K562 (cell line): ENCODE data around the gene PGGHG. TPM values are rescaled to one million over a fixed set of nuclear protein-coding genes. Genes with fewer than 3 reads are reported as not detected.

Source experiments
- ATAC-seq: fragments of 200-7000 bp; cut with Tn5 transposase; 3 replicates; pipeline ENCODE4 v1.9.1; 2020; ENCODE audit warnings: moderate library complexity
- BruUV-seq: library from RNA; stranded (reverse); fragments of 400-500 nt; replicated peaks from 2 replicates; lab custom pipeline; 2021; lab: Mats Ljungman, UMichigan
- CTCF ChIA-PET: fragments of 300-600 bp; formaldehyde crosslinking; extraction: SDS; loops from one replicate; lab custom pipeline; 2021; ENCODE audit warnings: low intra/inter-chr PET ratio; lab: Yijun Ruan, JAX
- POLR2A ChIA-PET: fragments of 300-600, 350-650 bp; sonication (Branson Sonifier 250); formaldehyde crosslinking; extraction: SDS; loops from one replicate; lab custom pipeline; 2021; ENCODE audit warnings: antibody characterized with exemption, inconsistent platforms; lab: Yijun Ruan, JAX
- DNase-seq, 4 experiments: peaks; one replicate each; pipeline versions ENCODE4 v3.0.0 to v3.0.0-alpha.2; 2011 to 2018; ENCODE audit warnings: low spot score in 3 of 4, mixed read lengths in 3 of 4; ENCODE audit errors: extremely low read depth in 1 of 4
- FAIRE-seq: peaks from 2 replicates; lab custom pipeline; 2011; peaks lifted over from hg19 to GRCh38; lab: Jason Lieb, UNC
- H2AFZ ChIP-seq: 2 replicates; pipeline ENCODE4 v1.6.0; 2011; ENCODE audit warnings: low read depth, low read length, control low read depth, inconsistent platforms
- H3K27ac ChIP-seq: fragments of 200-600 bp; 3 replicates; pipeline ENCODE4 v1.8.0; 2011; ENCODE audit warnings: low read depth, mild to moderate bottlenecking, control low read depth, inconsistent platforms, low read length, moderate library complexity, mixed read lengths; ENCODE audit errors: extremely low read depth
- H3K27me3 ChIP-seq, 2 experiments: fragments of 300-600 bp in 1 of 2; 2 replicates in 1 of 2; 3 replicates in 1 of 2; pipeline versions ENCODE4 v1.6.0 to v1.8.0; 2011; ENCODE audit warnings: inconsistent platforms in 2 of 2, low read length in 2 of 2, mild to moderate bottlenecking in 1 of 2, mixed read lengths in 1 of 2, moderate library complexity in 1 of 2; ENCODE audit not compliant: control insufficient read depth in 2 of 2, insufficient read depth in 2 of 2
- H3K36me3 ChIP-seq: fragments of 300-600 bp; 3 replicates; pipeline ENCODE4 v1.8.0; 2011; ENCODE audit warnings: mild to moderate bottlenecking, low read length, inconsistent platforms; ENCODE audit not compliant: control insufficient read depth, insufficient read depth
- H3K4me1 ChIP-seq, 2 experiments: fragments of 200-600 bp in 1 of 2; replicated peaks in 1 of 2; 2 replicates in 1 of 2; 3 replicates in 1 of 2; pipeline versions ENCODE4 v1.5.1 to v1.8.0; 2011; ENCODE audit warnings: inconsistent platforms in 2 of 2, low read length in 2 of 2, mild to moderate bottlenecking in 1 of 2, mixed read lengths in 1 of 2, moderate library complexity in 1 of 2; ENCODE audit not compliant: control insufficient read depth in 2 of 2, insufficient read depth in 2 of 2
- H3K4me2 ChIP-seq: 2 replicates; pipeline ENCODE4 v1.6.1; 2011; ENCODE audit warnings: low read length, control low read depth, inconsistent platforms, mixed read lengths; ENCODE audit not compliant: insufficient read depth
- H3K4me3 ChIP-seq: fragments of 200-600 bp; sonication (generic), shearing (Covaris generic); 2 replicates; pipeline ENCODE4 v1.5.1; 2016; ENCODE audit warnings: control low read depth, inconsistent platforms
- H3K79me2 ChIP-seq: fragments of 200-600 bp; 3 replicates; pipeline ENCODE4 v1.8.0; 2011; ENCODE audit warnings: low read length, inconsistent platforms; ENCODE audit not compliant: control insufficient read depth, insufficient read depth
- H3K9ac ChIP-seq, 2 experiments: 2 replicates each; pipeline versions ENCODE4 v1.6.0 to v1.6.1; 2011; ENCODE audit warnings: low read depth in 2 of 2, low read length in 2 of 2, control low read depth in 1 of 2, inconsistent platforms in 1 of 2, mild to moderate bottlenecking in 1 of 2, mixed read lengths in 1 of 2; ENCODE audit not compliant: insufficient read depth in 1 of 2
- H3K9me1 ChIP-seq: one replicate; pipeline ENCODE4 v1.6.0; 2011; ENCODE audit warnings: inconsistent platforms, mild to moderate bottlenecking, low read length, moderate library complexity; ENCODE audit not compliant: control insufficient read depth, insufficient read depth
- H3K9me3 ChIP-seq: replicated peaks from 2 replicates; pipeline ENCODE4 v1.5.1; 2011; ENCODE audit warnings: low read depth, low read length, inconsistent platforms; ENCODE audit not compliant: control insufficient read depth, insufficient read depth
- H4K20me1 ChIP-seq: replicated peaks from 2 replicates; pipeline ENCODE4 v1.6.1; 2011; ENCODE audit warnings: low read length, inconsistent platforms, mixed read lengths; ENCODE audit not compliant: control insufficient read depth, insufficient read depth
- CHD2 ChIP-seq: IDR thresholded peaks from 2 replicates; pipeline ENCODE4 v1.6.1; 2011; ENCODE audit warnings: low read depth, low read length
- HDGF ChIP-seq: fragments of 450-650 bp; IDR thresholded peaks from 2 replicates; pipeline ENCODE4 v1.6.1; 2016
- HNRNPH1 ChIP-seq: fragments of 200-400 bp; formaldehyde crosslinking; optimal IDR thresholded peaks from 2 replicates; pipeline ENCODE3; 2017; ENCODE audit warnings: low read depth, mild to moderate bottlenecking, low read length, moderate library complexity
- MXI1 ChIP-seq: IDR thresholded peaks from 2 replicates; pipeline ENCODE4 v1.6.1; 2011; ENCODE audit warnings: low read depth, mild to moderate bottlenecking, improper control_type of control experiment, low read length
- NUFIP1 ChIP-seq: fragments of 450-650 bp; IDR thresholded peaks from 2 replicates; pipeline ENCODE4 v1.6.1; 2018; ENCODE audit not compliant: partially characterized antibody
- ZNF695 ChIP-seq: fragments of 450-650 bp; formaldehyde crosslinking; IDR thresholded peaks from 2 replicates; pipeline ENCODE4 v1.4.0; 2020; ENCODE audit warnings: mild to moderate bottlenecking, moderate library complexity
- WGBS: fragments of 100-300 bp; shearing (Covaris generic); methylation state at CpG from one replicate; pipeline ENCODE4 v1.1.6; 2016; ENCODE audit warnings: low coverage, mixed read lengths; ENCODE audit not compliant: insufficient coverage; ENCODE audit errors: missing lambda C conversion rate; 5-methylcytosine and 5-hydroxymethylcytosine counted together
- in situ Hi-C: fragments of 300-500 bp; cut with MboI; formaldehyde crosslinking; loops from 4 replicates; pipeline ENCODE4 v1.15.0; 2018; ENCODE audit warnings: inconsistent platforms, mixed read lengths
- intact Hi-C: fragments of 100-400 bp; cut with micrococcal nuclease; formaldehyde crosslinking; loops from 2 replicates; pipeline ENCODE4 v1.14.2; 2022
- polyA plus RNA-seq, 8 experiments: library from polyadenylated mRNA; depleted of rRNA in 4 of 8; stranded (reverse) in 5 of 8; unstranded in 3 of 8; fragments of >200 nt; fragmentation: Nextera tagmentation in 2 of 8; fragmentation: Illumina TruSeq in 1 of 8; extraction: Ambion mirVana in 2 of 8; extraction: Trizol in 1 of 8; gene quantifications; 2 replicates each; pipeline versions ENCODE4 v1.2.1 to v1.2.3, GENCODE V29; 2011 to 2014; ENCODE audit warnings: inconsistent platforms in 1 of 8, missing spikeins in 1 of 8
- total RNA-seq, 7 experiments: library from RNA; depleted of rRNA in 6 of 7; stranded (reverse); fragments of >200 nt in 6 of 7; fragmentation: Illumina TruSeq in 2 of 7; extraction: Trizol in 2 of 7; gene quantifications; 2 replicates each; pipeline versions ENCODE4 v1.2.1 to v1.2.3, GENCODE V29; 2011 to 2021; ENCODE audit warnings: low replicate concordance in 1 of 7
- TF ChIP-seq, protein P1 (sequence below): sonication (generic); formaldehyde crosslinking; IDR thresholded peaks from 2 replicates; pipeline ENCODE4 v1.8.1; 2023; ENCODE audit warnings: mild to moderate bottlenecking, missing genetic modification reagents

PGGHG gene
- total and polyA plus RNA-seq, 9 of the 15 experiments (the other 6 are each of a cell fraction or from before 2014, with no cell fraction given), result 0.38 to 85.1 (median 18.1) TPM

DNA sequence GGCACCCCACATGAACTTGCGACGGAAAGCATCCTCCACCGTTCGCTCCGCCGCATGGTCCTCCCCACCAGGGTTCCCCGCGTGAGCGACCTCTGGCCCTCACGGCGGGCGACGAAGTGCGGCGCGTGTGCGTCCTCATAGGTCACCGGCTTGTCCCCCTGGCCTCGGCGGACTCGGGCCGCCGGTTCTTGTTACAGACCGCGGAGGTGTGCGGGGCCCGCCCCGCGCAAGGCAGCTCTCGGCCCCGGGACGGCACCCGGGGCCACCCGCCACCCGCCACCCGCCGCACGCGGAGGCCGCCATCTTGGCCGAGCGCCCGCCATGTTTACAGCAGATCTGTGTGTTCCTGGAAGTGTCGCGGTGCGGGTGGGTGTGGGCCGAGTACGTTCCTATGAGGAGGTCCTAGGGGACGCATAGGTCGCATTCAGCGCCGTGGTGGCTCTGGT, 15.2 kb downstream of the PGGHG start:
- 96% methylated on average over 28 of the region's 52 CpGs for WGBS
- Histone ChIP-seq H4K20me1 (no peaks in the 10 kb centered on the region), H2AFZ (no peak overlapping the region), H3K9me1 (no peaks in the 10 kb centered on the region), H3K27me3 (no peaks in the 10 kb centered on the region), H3K27ac (no peak overlapping the region), H3K9me3 (no peaks in the 10 kb centered on the region; the same call in 1 of the 2 replicates), H3K79me2 (peaks cover 10% of the 10 kb centered on the region), H3K36me3 (no peaks in the 10 kb centered on the region), H3K4me1 (peaks cover 11 to 45% of the 10 kb centered on the region in 2 experiments), H3K4me2 (no peak overlapping the region), H3K4me3 (no peak overlapping the region), H3K9ac (no peak overlapping the region)
- BruUV-seq, result no TSS peak
- in situ Hi-C loops (no loop called here), intact Hi-C loops (loop anchor here (2.0 kb wide), 1 partner anchor 51 kb away; no protein-coding TSS in a partner anchor)
- CTCF ChIA-PET, result interaction anchor here (0.9 kb wide), 1 partner anchor 52 kb away, joined by 3 read pairs; no protein-coding TSS in a partner anchor
- no peak for TF ChIP-seq MXI1
- no peak for TF ChIP-seq CHD2
- no peak for TF ChIP-seq HNRNPH1
- TF ChIP-seq HDGF, result no peak
- TF ChIP-seq, protein P1, sequence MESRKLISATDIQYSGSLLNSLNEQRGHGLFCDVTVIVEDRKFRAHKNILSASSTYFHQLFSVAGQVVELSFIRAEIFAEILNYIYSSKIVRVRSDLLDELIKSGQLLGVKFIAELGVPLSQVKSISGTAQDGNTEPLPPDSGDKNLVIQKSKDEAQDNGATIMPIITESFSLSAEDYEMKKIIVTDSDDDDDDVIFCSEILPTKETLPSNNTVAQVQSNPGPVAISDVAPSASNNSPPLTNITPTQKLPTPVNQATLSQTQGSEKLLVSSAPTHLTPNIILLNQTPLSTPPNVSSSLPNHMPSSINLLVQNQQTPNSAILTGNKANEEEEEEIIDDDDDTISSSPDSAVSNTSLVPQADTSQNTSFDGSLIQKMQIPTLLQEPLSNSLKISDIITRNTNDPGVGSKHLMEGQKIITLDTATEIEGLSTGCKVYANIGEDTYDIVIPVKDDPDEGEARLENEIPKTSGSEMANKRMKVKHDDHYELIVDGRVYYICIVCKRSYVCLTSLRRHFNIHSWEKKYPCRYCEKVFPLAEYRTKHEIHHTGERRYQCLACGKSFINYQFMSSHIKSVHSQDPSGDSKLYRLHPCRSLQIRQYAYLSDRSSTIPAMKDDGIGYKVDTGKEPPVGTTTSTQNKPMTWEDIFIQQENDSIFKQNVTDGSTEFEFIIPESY (CRISPR knock-in tag), result peak; percentile 89
- TF ChIP-seq ZNF695 (CRISPR knock-in tag), result no peak
- TF ChIP-seq NUFIP1, result no peak
- POLR2A ChIA-PET, result interaction anchor here (1.2 kb wide), 1 partner anchor 8 kb away, joined by 3 read pairs; no protein-coding TSS in a partner anchor
- FAIRE-seq (no peak), ATAC-seq (no peak), DNase-seq (no peak)
